ENCODE measurements around the gene PXN. TPM values are rescaled to one million over a fixed set of nuclear protein-coding genes. Genes with fewer than 3 reads are reported as not detected.

PXN gene
- total and polyA plus RNA-seq, 2 of the 13 experiments (the other 11 are each of a cell fraction or from before 2014, with no cell fraction given) = 13.6 to 14.2 TPM

DNA sequence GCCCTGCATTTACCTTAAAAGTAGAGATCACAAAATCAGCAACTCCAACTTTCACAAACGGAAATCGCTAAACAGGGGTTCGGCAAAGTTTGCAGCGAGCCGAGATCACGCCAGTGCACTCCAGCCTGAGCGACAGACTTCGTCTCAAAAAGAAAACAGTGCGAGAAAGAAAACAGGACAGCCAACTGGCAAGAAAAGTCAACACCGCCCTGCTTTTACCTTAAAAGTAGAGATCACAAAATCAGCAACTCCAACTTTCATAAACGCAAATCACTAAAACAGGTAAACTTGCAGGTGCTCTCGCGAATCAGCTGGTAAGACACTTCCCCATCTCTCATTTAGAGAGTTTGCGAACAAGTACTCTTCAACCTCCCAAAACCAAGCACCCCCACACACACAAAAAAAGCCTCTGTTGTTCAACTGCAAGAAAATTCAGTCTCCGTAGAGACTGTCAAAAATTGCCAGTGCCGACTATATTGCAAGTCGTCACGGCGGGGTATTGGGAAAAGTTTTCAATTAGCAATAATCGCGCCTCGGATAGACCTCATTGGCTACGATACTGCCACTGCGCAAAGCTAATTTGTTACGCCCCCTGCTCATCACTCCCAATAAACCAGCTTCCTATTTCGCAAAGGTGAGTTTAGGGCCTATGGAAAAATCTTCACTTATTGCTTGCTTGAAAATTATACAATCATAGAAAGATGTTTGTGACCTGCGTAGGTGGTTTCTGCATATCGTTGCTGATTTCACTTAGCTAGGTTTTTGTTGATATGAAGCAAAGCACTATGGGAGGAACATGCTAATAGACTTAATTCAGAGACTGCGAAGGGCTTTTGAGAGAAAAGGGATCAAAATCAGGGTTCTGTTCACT lies 27.4 kb upstream of the PXN start, which contains the start of gene RNU4-1 (continued):
- TF ChIP-seq, protein P1, sequence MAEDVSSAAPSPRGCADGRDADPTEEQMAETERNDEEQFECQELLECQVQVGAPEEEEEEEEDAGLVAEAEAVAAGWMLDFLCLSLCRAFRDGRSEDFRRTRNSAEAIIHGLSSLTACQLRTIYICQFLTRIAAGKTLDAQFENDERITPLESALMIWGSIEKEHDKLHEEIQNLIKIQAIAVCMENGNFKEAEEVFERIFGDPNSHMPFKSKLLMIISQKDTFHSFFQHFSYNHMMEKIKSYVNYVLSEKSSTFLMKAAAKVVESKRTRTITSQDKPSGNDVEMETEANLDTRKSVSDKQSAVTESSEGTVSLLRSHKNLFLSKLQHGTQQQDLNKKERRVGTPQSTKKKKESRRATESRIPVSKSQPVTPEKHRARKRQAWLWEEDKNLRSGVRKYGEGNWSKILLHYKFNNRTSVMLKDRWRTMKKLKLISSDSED (CRISPR knock-in tag; IDR thresholded peaks at IDR 0.05) = no peak
- TF ChIP-seq, protein P2, sequence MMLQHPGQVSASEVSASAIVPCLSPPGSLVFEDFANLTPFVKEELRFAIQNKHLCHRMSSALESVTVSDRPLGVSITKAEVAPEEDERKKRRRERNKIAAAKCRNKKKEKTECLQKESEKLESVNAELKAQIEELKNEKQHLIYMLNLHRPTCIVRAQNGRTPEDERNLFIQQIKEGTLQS (CRISPR knock-in tag; IDR thresholded peaks at IDR 0.05) = no peak; the same call in 1 of the 2 replicates
- TF ChIP-seq PHB2 (IDR thresholded peaks at IDR 0.05; ENCODE audit: partially characterized antibody) (no peak), MTA1 (CRISPR knock-in tag; IDR thresholded peaks at IDR 0.05; ENCODE audit: borderline replicate concordance) (no peak), SP2 (CRISPR knock-in tag; IDR thresholded peaks at IDR 0.05) (no peak), FOXJ3 (CRISPR knock-in tag; IDR thresholded peaks at IDR 0.05; ENCODE audit: borderline replicate concordance) (peak; percentile 36; the same call in 1 of the 2 replicates), MEIS1 (CRISPR knock-in tag; IDR thresholded peaks at IDR 0.05; ENCODE audit: borderline replicate concordance) (no peak), KMT2A (CRISPR knock-in tag; IDR thresholded peaks at IDR 0.05) (peak; percentile 63; the same call in 1 of the 2 replicates), BCL6 (CRISPR knock-in tag; IDR thresholded peaks at IDR 0.05) (peak; percentile 67), ZNF891 (CRISPR knock-in tag; IDR thresholded peaks at IDR 0.05) (no peak), PCBP2 (optimal IDR thresholded peaks at IDR 0.05; ENCODE audit: low read depth, low read length, poor library complexity, severe bottlenecking) (peak; percentile 30), ZNF839 (CRISPR knock-in tag; IDR thresholded peaks at IDR 0.05; ENCODE audit: borderline replicate concordance) (no peak)
- TF ChIP-seq, protein P3, sequence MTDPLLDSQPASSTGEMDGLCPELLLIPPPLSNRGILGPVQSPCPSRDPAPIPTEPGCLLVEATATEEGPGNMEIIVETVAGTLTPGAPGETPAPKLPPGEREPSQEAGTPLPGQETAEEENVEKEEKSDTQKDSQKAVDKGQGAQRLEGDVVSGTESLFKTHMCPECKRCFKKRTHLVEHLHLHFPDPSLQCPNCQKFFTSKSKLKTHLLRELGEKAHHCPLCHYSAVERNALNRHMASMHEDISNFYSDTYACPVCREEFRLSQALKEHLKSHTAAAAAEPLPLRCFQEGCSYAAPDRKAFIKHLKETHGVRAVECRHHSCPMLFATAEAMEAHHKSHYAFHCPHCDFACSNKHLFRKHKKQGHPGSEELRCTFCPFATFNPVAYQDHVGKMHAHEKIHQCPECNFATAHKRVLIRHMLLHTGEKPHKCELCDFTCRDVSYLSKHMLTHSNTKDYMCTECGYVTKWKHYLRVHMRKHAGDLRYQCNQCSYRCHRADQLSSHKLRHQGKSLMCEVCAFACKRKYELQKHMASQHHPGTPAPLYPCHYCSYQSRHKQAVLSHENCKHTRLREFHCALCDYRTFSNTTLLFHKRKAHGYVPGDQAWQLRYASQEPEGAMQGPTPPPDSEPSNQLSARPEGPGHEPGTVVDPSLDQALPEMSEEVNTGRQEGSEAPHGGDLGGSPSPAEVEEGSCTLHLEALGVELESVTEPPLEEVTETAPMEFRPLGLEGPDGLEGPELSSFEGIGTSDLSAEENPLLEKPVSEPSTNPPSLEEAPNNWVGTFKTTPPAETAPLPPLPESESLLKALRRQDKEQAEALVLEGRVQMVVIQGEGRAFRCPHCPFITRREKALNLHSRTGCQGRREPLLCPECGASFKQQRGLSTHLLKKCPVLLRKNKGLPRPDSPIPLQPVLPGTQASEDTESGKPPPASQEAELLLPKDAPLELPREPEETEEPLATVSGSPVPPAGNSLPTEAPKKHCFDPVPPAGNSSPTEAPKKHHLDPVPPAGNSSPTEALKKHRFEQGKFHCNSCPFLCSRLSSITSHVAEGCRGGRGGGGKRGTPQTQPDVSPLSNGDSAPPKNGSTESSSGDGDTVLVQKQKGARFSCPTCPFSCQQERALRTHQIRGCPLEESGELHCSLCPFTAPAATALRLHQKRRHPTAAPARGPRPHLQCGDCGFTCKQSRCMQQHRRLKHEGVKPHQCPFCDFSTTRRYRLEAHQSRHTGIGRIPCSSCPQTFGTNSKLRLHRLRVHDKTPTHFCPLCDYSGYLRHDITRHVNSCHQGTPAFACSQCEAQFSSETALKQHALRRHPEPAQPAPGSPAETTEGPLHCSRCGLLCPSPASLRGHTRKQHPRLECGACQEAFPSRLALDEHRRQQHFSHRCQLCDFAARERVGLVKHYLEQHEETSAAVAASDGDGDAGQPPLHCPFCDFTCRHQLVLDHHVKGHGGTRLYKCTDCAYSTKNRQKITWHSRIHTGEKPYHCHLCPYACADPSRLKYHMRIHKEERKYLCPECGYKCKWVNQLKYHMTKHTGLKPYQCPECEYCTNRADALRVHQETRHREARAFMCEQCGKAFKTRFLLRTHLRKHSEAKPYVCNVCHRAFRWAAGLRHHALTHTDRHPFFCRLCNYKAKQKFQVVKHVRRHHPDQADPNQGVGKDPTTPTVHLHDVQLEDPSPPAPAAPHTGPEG (CRISPR knock-in tag; IDR thresholded peaks at IDR 0.05) = peak; percentile 73
- TF ChIP-seq, protein P4, sequence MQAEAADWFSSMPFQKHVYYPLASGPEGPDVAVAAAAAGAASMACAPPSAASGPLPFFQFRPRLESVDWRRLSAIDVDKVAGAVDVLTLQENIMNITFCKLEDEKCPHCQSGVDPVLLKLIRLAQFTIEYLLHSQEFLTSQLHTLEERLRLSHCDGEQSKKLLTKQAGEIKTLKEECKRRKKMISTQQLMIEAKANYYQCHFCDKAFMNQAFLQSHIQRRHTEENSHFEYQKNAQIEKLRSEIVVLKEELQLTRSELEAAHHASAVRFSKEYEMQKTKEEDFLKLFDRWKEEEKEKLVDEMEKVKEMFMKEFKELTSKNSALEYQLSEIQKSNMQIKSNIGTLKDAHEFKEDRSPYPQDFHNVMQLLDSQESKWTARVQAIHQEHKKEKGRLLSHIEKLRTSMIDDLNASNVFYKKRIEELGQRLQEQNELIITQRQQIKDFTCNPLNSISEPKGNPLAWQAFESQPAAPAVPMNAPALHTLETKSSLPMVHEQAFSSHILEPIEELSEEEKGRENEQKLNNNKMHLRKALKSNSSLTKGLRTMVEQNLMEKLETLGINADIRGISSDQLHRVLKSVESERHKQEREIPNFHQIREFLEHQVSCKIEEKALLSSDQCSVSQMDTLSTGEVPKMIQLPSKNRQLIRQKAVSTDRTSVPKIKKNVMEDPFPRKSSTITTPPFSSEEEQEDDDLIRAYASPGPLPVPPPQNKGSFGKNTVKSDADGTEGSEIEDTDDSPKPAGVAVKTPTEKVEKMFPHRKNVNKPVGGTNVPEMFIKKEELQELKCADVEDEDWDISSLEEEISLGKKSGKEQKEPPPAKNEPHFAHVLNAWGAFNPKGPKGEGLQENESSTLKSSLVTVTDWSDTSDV (CRISPR knock-in tag; IDR thresholded peaks at IDR 0.05) = no peak
- TF ChIP-seq, protein P5, sequence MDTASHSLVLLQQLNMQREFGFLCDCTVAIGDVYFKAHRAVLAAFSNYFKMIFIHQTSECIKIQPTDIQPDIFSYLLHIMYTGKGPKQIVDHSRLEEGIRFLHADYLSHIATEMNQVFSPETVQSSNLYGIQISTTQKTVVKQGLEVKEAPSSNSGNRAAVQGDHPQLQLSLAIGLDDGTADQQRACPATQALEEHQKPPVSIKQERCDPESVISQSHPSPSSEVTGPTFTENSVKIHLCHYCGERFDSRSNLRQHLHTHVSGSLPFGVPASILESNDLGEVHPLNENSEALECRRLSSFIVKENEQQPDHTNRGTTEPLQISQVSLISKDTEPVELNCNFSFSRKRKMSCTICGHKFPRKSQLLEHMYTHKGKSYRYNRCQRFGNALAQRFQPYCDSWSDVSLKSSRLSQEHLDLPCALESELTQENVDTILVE (CRISPR knock-in tag; IDR thresholded peaks at IDR 0.05) = peak; percentile 75; the same call in 1 of the 2 replicates
- TF ChIP-seq, protein P6, sequence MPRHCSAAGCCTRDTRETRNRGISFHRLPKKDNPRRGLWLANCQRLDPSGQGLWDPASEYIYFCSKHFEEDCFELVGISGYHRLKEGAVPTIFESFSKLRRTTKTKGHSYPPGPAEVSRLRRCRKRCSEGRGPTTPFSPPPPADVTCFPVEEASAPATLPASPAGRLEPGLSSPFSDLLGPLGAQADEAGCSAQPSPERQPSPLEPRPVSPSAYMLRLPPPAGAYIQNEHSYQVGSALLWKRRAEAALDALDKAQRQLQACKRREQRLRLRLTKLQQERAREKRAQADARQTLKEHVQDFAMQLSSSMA (CRISPR knock-in tag; IDR thresholded peaks at IDR 0.05) = no peak; the same call in 1 of the 2 replicates

All from HepG2 (cell line).